Stimulated activated CD4-positive, alpha-beta T cell treated with anti-CD3 and anti-CD28 coated beads, Interleukin-2, amount 100 ng/mL, for 4 hours (primary cell): ENCODE measurements around the gene MC1R.

Source experiments
- DNase-seq: peaks from one replicate; pipeline ENCODE4 v3.0.0-alpha.2; 2020; ENCODE audit warnings: low read depth

Gene MC1R

GRCh38 chr16:89897204-89897603, 21.5 kb upstream of the MC1R start:
- no peak for DNase-seq

DNA sequence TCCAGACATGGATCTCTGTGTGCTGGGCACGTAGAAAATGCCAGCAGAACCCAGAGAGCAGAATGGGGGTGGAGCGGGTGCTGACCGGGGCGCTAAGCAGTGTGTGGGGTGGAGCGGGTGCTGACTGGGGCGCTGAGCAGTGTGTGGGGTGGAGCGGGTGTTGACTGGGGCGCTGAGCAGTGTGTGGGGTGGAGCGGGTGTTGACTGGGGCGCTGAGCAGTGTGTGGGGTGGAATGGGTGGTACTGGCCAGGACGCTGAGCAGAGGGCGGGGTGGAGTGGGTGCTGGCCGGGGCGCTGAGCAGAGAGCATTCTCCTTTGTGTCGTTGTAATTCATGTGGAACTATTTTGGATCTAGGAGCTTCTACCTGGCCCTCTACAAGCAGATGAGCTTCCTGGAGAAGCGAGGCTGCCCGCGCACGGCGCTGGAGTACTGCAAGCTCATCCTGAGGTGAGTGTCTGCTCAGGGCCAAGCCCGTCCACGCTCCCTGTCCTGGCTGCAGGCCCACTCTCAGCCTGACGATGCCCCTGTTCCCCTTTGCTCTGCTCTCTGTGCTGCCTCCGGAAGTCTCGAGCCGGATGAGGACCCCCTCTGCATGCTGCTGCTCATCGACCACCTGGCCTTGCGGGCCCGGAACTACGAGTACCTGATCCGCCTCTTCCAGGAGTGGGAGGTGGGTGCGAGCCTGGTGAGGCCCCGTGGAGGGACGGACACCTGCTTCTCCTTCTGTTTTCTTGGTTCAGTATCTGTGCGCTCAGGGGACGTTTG, 20.3 kb upstream of the MC1R start:
- no peak for DNase-seq

- DNase-seq: no peak
Measured at GRCh38 chr16:89899879-89900481, 18.7 kb upstream of the MC1R start.

- no peak for DNase-seq
Measured at GRCh38 chr16:89900885-89901284, 17.8 kb upstream of the MC1R start.

- no peak for DNase-seq
Measured at GRCh38 chr16:89902980-89903379, 15.7 kb upstream of the MC1R start.

DNA sequence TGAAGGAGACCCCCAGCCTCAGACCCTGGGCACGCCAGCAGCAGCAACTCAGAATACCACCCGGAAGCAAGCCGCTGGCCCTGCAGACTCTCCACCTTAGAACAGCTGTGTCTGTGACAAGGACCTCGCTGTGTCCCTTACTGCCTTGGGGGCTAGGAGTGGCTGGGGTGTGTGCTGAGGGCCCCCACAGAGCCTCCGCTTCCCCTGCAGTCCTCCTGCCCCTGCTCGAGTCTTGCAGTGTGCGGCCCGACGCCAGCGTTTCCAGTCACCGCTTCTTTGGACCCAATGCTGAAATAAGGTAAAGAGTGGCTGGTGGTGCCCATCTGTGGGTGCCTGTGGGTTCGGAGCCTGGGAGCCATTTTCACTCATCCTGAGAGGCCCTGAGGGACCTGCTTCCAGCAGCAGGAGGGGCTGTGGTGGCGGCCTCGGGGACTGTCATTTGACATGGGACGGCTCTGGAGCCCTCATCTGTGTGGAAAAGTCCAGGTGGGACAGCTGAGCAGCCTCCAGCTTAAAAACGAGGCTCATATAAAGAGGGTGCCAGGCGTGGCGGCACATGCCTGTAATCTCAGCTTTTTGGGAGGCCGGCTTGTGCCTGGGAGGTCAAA, 14.7 kb upstream of the MC1R start:
- no peak for DNase-seq

GRCh38 chr16:89904606-89905510, 13.8 kb upstream of the MC1R start:
- no peak for DNase-seq

- no peak for DNase-seq
Measured at GRCh38 chr16:89905511-89906139, 13.0 kb upstream of the MC1R start.

GRCh38 chr16:89906140-89907025, 12.3 kb upstream of the MC1R start:
- DNase-seq: no peak

DNA sequence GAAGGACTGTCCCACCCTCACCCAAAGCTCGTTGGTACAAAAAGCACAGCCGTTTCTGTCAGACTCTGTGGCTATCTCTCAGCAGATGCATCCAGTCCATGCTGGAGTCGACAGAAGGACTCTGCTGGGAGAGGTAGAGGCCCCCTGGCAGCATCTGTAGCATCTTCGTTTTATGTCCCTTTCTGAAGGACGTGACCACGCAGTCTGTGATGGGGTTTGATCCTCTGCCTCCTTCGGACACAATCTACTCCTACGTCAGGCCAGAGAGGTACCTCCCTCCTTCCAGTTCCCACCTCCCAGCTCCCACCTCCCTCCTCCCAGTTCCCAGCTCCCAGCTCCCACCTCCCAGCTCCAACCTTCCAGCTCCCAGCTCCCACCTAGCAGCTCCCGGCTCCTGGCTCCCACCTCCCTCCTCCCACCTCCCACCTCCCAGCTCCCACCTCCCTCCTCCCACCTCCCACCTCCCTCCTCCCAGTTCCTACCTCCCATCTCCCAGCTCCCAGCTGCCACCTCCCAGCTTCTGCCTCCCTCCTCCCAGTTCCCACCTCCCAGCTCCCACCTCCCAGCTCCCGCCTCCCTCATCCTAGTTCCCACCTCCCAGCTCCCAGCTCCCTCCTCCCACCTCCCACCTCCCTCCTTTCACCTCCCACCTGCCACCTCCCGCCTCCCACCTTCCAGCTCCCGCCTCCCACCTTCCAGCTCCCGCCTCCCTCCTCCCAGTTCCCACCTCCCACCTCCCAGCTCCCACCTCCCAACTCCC, 11.4 kb upstream of the MC1R start:
- DNase-seq: no peak

DNA sequence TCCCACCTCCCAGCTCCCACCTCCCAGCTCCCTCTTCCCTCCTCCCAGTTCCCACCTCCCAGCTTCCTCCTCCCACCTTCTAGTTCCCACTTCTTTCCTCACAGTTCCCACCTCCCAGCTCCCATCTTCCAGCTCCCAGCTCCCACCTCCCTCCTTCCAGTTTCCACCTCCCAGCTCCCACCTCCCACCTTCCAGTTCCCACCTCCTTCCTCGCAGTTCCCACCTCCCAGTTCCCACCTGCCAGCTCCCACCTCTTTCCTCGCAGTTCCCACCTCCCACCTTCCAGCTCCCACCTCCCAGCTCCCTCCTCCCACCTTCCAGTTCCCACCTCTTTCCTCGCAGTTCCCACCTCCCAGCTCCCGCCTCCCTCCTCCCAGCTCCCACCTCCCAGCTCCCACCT, 10.4 kb upstream of the MC1R start:
- DNase-seq: no peak

DNA sequence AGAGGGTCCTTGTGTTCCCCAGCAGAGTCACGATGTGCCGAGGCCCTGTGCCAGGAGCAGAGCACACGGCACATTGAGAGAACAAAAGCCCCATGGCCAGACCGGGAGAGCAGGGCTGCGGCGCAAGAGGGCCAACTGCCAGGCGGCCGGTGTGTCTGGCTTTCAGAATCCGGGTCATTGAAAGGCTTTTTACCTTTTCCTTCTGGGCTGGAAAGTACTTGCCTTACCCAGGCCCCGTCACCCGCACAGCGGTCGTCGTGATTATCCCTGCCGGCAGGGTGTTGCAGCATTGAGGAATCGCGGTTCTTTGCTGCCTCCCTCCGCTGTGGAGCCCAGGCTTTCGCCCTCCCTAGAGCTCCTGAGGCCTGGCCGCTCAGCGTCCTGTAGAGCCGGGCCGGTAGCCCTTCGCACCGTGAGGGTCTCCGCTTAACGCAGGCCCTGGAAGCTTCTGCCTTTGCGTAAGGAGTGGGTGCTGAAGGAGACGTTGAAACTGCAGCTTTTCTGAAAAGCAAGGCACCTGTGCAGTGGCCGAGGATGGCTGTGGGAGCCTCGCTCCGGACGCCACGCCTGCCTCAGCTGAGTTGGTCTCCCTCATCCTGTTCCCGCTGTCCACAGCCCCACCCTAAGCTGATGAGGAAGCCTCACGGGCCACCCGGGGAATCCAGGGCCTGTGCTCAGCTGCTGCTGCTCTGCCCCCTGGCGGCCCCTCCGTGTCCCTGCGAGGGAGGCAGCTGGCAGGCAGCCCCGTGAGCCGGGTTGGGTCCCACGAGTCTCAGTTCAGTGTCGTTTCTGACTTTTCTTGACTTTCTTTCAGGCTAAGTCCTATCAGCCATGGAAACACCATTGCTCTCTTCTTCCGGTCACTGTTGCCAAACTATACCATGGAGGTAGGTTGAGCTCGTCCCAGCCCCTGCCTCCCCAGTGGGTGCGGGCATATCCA, 8.6 kb upstream of the MC1R start:
- peak; percentile 49 for DNase-seq

DNA sequence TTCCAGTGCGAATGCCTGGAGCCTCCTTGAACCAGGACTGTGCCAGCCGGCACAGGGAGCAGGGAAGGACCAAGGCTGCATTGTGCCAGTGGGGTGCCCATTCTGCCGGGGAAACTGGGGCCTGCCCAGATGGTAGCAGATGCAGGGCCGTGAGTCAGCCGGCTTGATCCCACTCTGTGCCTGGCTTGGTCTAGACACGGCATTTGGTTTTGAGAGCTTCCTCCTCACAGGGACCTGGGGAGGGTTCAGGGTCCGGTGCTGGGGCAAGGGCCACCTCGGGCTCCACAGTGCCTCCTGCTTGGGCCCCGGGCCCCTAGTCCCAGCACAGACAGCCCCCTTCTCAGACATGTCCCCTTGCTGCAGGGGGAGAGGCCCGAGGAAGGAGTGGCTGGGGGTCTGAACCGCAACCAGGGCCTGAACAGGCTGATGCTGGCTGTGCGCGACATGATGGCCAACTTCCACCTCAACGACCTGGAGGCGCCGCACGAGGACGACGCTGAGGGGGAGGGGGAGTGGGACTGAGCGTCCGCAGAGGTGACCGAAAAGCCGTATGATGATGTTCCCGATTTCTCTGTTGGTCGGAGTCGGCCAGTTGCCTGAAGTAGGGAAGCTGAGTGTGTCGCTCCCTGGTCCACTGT, 7.8 kb upstream of the MC1R start:
- DNase-seq: no peak

DNA sequence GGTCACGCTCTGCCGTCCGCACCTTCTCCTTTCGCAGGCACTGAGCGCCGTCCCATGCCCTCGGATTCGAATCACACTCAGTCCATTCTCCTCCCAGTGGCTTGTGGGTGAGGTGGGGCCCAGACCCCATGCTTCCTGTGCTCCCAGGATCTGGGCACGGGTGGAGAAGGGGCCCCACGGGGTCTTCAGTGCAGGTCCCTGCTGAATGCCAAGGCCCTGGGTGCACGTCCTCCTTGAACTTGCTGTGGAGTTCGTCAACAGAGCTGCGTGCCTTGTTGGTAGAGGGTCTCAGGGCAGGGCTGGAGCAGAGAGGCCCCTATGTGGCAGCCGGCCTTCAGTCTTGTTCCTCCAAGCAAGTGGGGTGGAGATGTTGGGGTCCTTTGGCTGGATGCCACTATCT, 7.3 kb upstream of the MC1R start:
- DNase-seq: no peak

DNA sequence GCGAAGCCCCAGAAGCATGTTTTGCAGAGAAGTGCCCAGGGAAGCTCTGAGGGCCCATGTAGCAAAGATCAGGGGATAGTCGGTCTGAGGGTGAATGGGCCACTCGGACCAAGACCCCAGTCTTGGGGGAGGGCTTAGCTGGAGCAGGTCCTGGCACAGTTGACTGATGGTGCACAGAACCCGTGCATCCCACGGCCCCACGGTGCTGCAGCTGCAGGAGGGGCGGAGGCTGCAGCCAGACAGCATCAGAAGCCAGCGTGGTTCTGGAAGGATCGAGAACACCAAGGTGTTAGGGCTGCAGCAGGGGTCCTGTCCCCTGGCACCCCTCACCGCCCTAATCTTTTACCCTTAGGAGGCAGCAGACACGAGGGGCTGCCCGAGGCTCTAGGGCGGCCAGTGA, 6.5 kb upstream of the MC1R start:
- DNase-seq: no peak

GRCh38 chr16:89912627-89913026, 6.0 kb upstream of the MC1R start:
- no peak for DNase-seq

DNA sequence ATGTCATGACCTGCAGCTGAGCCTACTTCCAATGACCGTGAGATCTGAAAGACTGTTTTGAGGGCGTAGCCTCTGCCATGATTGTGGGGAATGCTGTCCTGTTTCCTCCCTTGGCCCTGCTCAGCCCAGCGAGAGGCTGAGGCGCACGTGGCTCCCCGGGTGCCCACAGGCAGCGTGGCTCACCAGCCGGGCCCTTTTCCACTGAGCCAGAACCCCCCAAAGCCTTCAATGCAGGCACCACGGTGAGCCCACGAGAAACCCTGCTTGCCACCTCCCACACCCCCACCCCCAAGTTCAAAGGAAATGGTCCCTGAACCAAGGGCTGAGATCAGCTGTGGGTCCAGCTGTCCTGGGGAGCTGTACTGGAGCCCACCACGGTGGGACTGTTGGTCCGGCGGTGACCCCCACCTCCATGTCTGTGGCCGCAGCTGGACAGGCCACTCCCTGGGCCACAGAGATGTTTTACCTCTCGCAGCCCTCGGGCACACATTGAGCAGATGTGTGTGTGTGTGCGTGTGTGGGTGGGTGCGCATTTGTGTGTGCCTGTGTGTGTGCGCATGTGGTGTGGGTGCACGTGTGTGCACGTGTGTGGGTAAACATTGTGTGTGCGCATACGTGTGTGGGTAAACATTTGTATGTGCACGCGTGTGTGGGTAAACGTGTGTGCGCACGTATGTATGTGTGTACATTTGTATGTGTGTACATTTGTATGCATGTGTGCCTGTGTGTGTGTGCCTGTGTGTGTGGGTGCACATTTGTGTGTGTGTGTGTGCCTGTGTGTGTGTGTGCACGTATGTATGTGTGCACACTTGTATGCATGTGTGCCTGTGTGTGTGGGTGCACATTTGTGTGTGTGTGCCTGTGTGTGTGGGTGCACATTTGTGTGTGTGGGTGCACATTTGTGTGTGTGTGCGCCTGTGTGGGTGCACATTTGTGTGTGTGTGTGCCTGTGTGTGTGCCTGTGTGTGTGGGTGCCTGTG, 5.0 kb upstream of the MC1R start:
- no peak for DNase-seq
